HG02763 (cell line): ENCODE measurements around the gene CFAP92.
"Not testable (repeated sequence)": the region's sequence is repeated elsewhere in the genome, so short reads cannot be mapped to it uniquely, and the experiment has no call there.

Experiments used
- ATAC-seq: cut with Tn5 transposase; IDR thresholded peaks from one replicate; pipeline ENCODE4 v1.9.1; 2021; ENCODE audit warnings: mild to moderate bottlenecking, moderate library complexity; ENCODE audit not compliant: unreplicated experiment

CFAP92 gene

GRCh38 chr3:128906031-128906803, 87.7 kb downstream of the CFAP92 start:
- ATAC-seq, result no peak

GRCh38 chr3:128903501-128903900, 90.4 kb downstream of the CFAP92 start:
- ATAC-seq, result no peak

GRCh38 chr3:128902426-128902825, 91.5 kb downstream of the CFAP92 start:
- ATAC-seq, result no peak

- no peak for ATAC-seq
These were observed 97.8 kb downstream of the CFAP92 start for GRCh38 chr3:128895843-128896697.

GRCh38 chr3:128889139-128889894, 104.6 kb downstream of the CFAP92 start:
- no peak for ATAC-seq

- ATAC-seq, result no peak
These were observed 108.9 kb downstream of the CFAP92 start for GRCh38 chr3:128884992-128885391.

GRCh38 chr3:128882719-128883118, 111.2 kb downstream of the CFAP92 start:
- no peak for ATAC-seq

GRCh38 chr3:128881576-128881975, 112.3 kb downstream of the CFAP92 start:
- no peak for ATAC-seq

- not testable (repeated sequence) for ATAC-seq
These were observed 113.4 kb downstream of the CFAP92 start for GRCh38 chr3:128880455-128880854.

GRCh38 chr3:128879991-128880390, 113.9 kb downstream of the CFAP92 start:
- ATAC-seq, result no peak

- ATAC-seq, result peak; percentile 94
These were observed 114.5 kb downstream of the CFAP92 start, which contains the start of gene ACAD9 for GRCh38 chr3:128879125-128879969. Gene ACAD9, plus strand, starts transcription at chr3:128879620. Its CDS starts 72 bp downstream, at chr3:128879692.

- ATAC-seq, result no peak
These were observed 115.2 kb downstream of the CFAP92 start for GRCh38 chr3:128878556-128879124.

- ATAC-seq, result no peak
These were observed 115.8 kb downstream of the CFAP92 start for GRCh38 chr3:128878011-128878457.

- no peak for ATAC-seq
These were observed 118.2 kb downstream of the CFAP92 start for GRCh38 chr3:128875556-128876120.

- ATAC-seq, result no peak
These were observed 119.2 kb downstream of the CFAP92 start for GRCh38 chr3:128874481-128875180.

- no peak for ATAC-seq
These were observed 120.4 kb downstream of the CFAP92 start for GRCh38 chr3:128873244-128874022.

GRCh38 chr3:128872744-128873143, 121.1 kb downstream of the CFAP92 start:
- no peak for ATAC-seq

GRCh38 chr3:128872282-128872681, 121.6 kb downstream of the CFAP92 start:
- ATAC-seq, result no peak
